Epithelial cell of proximal tubule (primary cell): ENCODE measurements around the gene ITPKB. TPM values are rescaled to one million over a fixed set of nuclear protein-coding genes. Genes with fewer than 3 reads are reported as not detected.

Experiments
- DNase-seq: peaks from one replicate; pipeline ENCODE4 v3.0.0-alpha.2; 2011; ENCODE audit warnings: low read depth
- H3K4me3 ChIP-seq: 2 replicates; pipeline ENCODE4 v1.5.1; 2011; ENCODE audit warnings: low read depth, mild to moderate bottlenecking, low read length
- CTCF ChIP-seq: conservative IDR thresholded peaks from 2 replicates; pipeline ENCODE4 v1.5.1; 2012; ENCODE audit warnings: low read depth, mild to moderate bottlenecking, low read length
- total RNA-seq: library from RNA; depleted of rRNA; stranded (reverse); fragments of >200 nt; gene quantifications from 2 replicates; pipeline ENCODE4 v1.2.3, GENCODE V29; 2015

Gene ITPKB
- total RNA-seq, 1 donor from 2014 or later, result 5.1 TPM

GRCh38 chr1:226596531-226597165, 142.4 kb downstream of the ITPKB start:
- no peak for TF ChIP-seq CTCF
- DNase-seq, result no peak

GRCh38 chr1:226593541-226593940, 145.5 kb downstream of the ITPKB start:
- no peak for DNase-seq
- TF ChIP-seq CTCF, result no peak
- no peak overlapping the region for H3K4me3 ChIP-seq

More at GRCh38 chr1:226596531-226597165, 142.4 kb downstream of the ITPKB start:
- H3K4me3 ChIP-seq, result no peak overlapping the region

GRCh38 chr1:226590614-226591013, 148.5 kb downstream of the ITPKB start:
- no peak for DNase-seq
- TF ChIP-seq CTCF, result no peak
- H3K4me3 ChIP-seq, result no peak overlapping the region

DNA sequence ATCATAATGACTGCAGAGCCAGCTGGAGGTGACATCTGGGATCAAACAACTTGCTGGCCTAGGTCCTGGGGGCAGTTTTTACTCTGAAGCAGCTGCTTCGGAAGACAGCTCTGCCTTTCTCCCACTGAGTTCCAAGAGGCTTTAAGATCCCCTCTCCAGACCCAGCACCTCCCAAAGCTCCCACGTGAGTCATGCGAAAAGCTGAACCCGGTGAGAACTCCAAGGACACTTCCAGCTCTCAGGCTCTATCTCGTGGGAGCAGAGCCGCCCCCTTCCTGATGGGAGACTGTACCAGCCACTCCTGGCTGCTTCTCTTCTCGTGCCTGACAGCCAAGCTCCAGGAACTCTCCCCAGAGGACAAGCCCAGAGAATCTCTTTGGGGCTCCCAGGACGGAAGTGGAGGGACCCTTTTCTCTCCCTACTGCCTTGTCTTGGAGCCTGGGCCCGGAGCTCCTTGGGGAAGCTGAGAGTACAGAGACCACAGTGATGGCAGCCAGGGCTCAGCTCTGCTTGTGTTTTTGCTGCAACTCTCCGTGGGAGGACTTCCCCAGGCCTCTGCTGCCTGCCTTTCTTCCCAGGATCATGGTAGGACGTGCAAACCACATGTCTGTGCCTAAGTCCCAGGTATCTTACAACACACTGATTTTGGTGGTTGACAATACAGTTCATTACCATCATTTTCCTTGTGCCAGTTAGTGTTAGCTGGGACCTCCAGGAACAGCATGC, 149.9 kb downstream of the ITPKB start:
- no peak for DNase-seq
- TF ChIP-seq CTCF, result no peak
- no peak overlapping the region for H3K4me3 ChIP-seq

GRCh38 chr1:226588484-226588883, 150.6 kb downstream of the ITPKB start:
- H3K4me3 ChIP-seq, result no peak overlapping the region
- DNase-seq, result no peak
- TF ChIP-seq CTCF, result no peak

DNA sequence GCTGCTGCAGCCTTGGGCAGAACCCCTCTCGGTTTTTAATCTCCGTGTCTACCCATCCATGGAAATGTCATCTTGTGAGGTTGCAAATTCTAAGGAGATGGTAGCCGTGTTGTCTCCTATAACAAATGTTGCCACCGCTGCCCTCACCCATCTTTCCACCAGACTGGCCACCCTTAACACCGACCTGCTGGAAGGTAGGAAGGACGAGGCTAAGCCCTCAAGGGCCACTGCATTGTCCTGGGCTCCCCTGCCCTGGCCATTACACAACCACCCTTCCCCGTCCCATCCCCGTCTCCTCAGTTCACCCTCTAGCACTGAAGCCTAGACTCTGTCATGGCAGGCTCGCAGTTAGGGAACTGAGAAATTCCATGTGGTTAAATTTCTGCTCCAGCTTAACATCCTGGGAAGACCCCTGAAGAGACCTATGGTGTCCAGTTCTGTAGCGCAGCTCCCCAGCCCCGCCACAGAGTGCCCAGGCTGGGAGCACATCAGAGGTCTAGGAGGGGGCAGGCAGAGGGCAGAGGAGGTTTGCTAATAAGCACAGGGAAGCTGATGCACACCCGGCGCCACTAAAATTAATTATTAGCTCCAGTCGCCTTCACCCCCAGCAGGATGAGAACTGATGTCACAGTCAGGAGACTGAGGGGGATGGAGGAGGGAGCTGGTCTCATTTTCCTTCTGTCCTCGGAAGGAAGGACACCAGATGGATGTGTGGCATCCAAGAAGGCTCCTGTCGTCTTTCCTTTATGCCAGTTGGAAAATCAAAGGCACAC, 152.2 kb downstream of the ITPKB start:
- no peak for TF ChIP-seq CTCF
- H3K4me3 ChIP-seq, result no peak overlapping the region
- DNase-seq, result peak; percentile 31
